Natural killer cell (primary cell): ENCODE results near the gene BEND7. TPM values are rescaled to one million over a fixed set of nuclear protein-coding genes. Genes with fewer than 3 reads are reported as not detected.

Experiments
- ATAC-seq, 3 donors: fragments of 150-1000 bp in 2 of 3; fragments of 200-7000 bp in 1 of 3; cut with Tn5 transposase; 1 replicate in 1 of 3; 2 replicates in 2 of 3; pipeline ENCODE4 v1.10.0; 2021; ENCODE audit warnings: mild to moderate bottlenecking in 2 of 3, moderate library complexity in 2 of 3
- DNase-seq, 2 donors: peaks; one replicate each; pipeline versions ENCODE4 v3.0.0 to v3.0.0-alpha.2; 2013 to 2021; ENCODE audit warnings: mixed read lengths in 1 of 2
- H3K27ac ChIP-seq: one replicate; pipeline ENCODE4 v1.5.1; 2013; ENCODE audit warnings: mild to moderate bottlenecking, low read length
- H3K27me3 ChIP-seq: one replicate; pipeline ENCODE4 v1.6.1; 2013; ENCODE audit warnings: low read length; ENCODE audit not compliant: control insufficient read depth, insufficient read depth
- H3K36me3 ChIP-seq: one replicate; pipeline ENCODE4 v1.6.1; 2013; ENCODE audit warnings: low read length; ENCODE audit not compliant: control insufficient read depth, insufficient read depth
- H3K4me1 ChIP-seq: one replicate; pipeline ENCODE4 v1.6.1; 2013; ENCODE audit warnings: low read length; ENCODE audit not compliant: control insufficient read depth, insufficient read depth
- H3K4me3 ChIP-seq: one replicate; pipeline ENCODE4 v1.5.1; 2013; ENCODE audit warnings: low read length
- H3K9me3 ChIP-seq: one replicate; pipeline ENCODE4 v1.6.1; 2013; ENCODE audit warnings: low read length; ENCODE audit not compliant: control insufficient read depth, insufficient read depth
- H3K27ac Mint-ChIP-seq, 2 donors: one replicate each; pipeline ENCODE4 v1.8.0; 2022; ENCODE audit warnings: mild to moderate bottlenecking in 2 of 2, mixed read lengths in 2 of 2, moderate library complexity in 1 of 2
- H3K27me3 Mint-ChIP-seq, 2 donors: one replicate each; pipeline ENCODE4 v1.8.0; 2022; ENCODE audit warnings: low read depth in 2 of 2, mixed read lengths in 2 of 2
- H3K36me3 Mint-ChIP-seq: one replicate; pipeline ENCODE4 v1.8.0; 2022; ENCODE audit warnings: mixed read lengths
- H3K4me1 Mint-ChIP-seq, 2 donors: one replicate each; pipeline ENCODE4 v1.8.0; 2022; ENCODE audit warnings: mixed read lengths in 2 of 2
- H3K4me3 Mint-ChIP-seq: one replicate; pipeline ENCODE4 v1.8.0; 2022; ENCODE audit warnings: mild to moderate bottlenecking, moderate library complexity, mixed read lengths
- H3K9me3 Mint-ChIP-seq, 2 donors: one replicate each; pipeline ENCODE4 v1.8.0; 2022; ENCODE audit warnings: mixed read lengths in 2 of 2
- WGBS: methylation state at CpG from one replicate; pipeline ENCODE4 v1.1.7; 2013; ENCODE audit warnings: missing lambda C conversion rate; ENCODE audit not compliant: insufficient coverage; 5-methylcytosine and 5-hydroxymethylcytosine counted together
- intact Hi-C: fragments of 100-400 bp; cut with micrococcal nuclease; formaldehyde crosslinking; loops from one replicate; pipeline ENCODE4 v1.14.2; 2022
- total RNA-seq, 4 donors: library from RNA; stranded (reverse); fragments of 120-200 nt in 1 of 4; gene quantifications; one replicate each; pipeline versions ENCODE4 v1.2.3 to v1.2.4, GENCODE V29; 2013 to 2022
- TF ChIP-seq, protein P1 (sequence below): fragments of 200-600 bp; IDR thresholded peaks from one replicate; pipeline ENCODE4 v1.8.0; 2022; ENCODE audit warnings: antibody characterized with exemption

The BEND7 gene
- total RNA-seq, 3 donors from 2014 or later (not counting 1 experiment from before 2014, with no cell fraction given), result 0.38 TPM; not detected in 2

DNA sequence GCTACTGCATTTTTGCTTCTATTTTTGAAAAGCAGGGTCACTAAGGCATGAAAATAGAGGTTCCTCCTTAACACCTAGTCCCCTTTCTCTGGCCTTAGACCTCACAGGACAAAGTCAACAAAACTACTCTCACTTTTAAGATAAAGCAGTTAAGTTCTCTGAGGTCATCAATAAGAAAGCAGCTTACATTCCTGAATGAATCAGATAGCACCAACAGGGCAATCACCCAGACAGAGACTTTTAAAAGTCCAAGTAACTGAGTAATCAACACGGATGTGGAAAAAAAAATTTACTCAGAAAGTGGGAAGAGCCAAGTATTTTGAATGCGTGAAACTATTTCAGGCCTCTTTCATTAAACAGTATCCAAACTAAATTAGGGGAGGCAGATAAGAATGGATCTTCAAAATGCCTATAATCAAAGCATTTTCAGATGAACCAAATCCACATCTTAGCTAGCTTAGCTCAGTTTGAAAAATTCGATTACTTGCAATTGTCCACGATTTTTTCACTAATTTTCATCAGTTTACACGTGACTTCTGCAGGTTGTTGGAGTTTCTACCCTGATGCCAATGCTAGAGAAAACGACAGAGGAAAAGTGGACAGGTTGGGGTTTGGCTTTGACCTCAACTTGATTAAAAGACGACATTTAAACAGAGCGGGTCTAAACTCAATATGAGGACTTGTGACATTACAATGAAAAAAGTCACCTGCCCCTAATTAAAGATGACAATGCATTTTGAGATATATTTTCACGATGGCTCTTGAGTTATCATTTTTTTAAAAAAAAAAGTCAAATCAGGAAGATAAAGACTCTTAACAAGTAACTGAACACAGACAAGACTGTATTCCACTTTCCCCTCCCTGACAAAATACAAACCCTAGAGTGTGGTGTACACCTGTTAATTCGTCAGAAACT lies 1.6 kb downstream of the BEND7 start:
- H3K4me1 Mint-ChIP-seq, result peaks cover 6 to 10% of the 10 kb centered on the region in 2 donors
- no peak for DNase-seq
- H3K36me3 Mint-ChIP-seq, result no peaks in the 10 kb centered on the region
- H3K4me3 ChIP-seq, result no peak overlapping the region
- H3K27ac Mint-ChIP-seq, result no peak overlapping the region
- intact Hi-C loops, result no loop called here
- H3K4me3 Mint-ChIP-seq, result peak overlapping the region; percentile 74
- 61% methylated on average over 6 of the region's 10 CpGs for WGBS
- ATAC-seq, result no peak
- H3K4me1 ChIP-seq, result peaks cover 7% of the 10 kb centered on the region
- no peak overlapping the region for H3K27ac ChIP-seq
- H3K36me3 ChIP-seq, result no peaks in the 10 kb centered on the region
- H3K27me3 Mint-ChIP-seq, result peaks cover 57 to 76% of the 10 kb centered on the region in 2 donors
- H3K27me3 ChIP-seq, result peaks cover 32% of the 10 kb centered on the region
- H3K9me3 Mint-ChIP-seq, result no peaks in the 10 kb centered on the region
- TF ChIP-seq, protein P1, sequence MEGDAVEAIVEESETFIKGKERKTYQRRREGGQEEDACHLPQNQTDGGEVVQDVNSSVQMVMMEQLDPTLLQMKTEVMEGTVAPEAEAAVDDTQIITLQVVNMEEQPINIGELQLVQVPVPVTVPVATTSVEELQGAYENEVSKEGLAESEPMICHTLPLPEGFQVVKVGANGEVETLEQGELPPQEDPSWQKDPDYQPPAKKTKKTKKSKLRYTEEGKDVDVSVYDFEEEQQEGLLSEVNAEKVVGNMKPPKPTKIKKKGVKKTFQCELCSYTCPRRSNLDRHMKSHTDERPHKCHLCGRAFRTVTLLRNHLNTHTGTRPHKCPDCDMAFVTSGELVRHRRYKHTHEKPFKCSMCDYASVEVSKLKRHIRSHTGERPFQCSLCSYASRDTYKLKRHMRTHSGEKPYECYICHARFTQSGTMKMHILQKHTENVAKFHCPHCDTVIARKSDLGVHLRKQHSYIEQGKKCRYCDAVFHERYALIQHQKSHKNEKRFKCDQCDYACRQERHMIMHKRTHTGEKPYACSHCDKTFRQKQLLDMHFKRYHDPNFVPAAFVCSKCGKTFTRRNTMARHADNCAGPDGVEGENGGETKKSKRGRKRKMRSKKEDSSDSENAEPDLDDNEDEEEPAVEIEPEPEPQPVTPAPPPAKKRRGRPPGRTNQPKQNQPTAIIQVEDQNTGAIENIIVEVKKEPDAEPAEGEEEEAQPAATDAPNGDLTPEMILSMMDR, result no peak
- no peaks in the 10 kb centered on the region for H3K9me3 ChIP-seq

DNA sequence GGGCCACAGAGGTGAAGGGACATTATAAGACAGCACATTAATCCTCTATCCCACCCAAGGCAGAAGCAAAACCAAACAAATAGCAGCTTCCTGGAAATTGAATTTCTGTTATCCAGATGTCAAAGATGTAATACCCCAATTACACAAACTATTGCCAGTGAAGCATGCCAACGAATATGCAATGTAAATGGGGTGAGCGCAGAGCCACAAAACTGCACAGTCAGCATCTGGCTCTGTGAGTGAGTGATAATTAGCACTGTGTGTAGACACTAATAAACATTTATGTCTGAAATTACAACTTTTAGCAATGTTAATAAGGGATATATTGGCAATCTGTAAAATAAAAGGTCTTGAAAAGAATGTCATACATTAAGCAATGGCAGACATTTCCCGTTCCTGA lies 3.2 kb downstream of the BEND7 start:
- Histone ChIP-seq H3K36me3 (no peaks in the 10 kb centered on the region), H3K9me3 (no peaks in the 10 kb centered on the region), H3K27ac (no peak overlapping the region), H3K4me1 (peaks cover 7% of the 10 kb centered on the region), H3K4me3 (no peak overlapping the region), H3K27me3 (peaks cover 27% of the 10 kb centered on the region)
- DNase-seq, result no peak
- 100% methylated on average over 2 of the region's 3 CpGs for WGBS
- H3K27me3 Mint-ChIP-seq, result peaks cover 49 to 74% of the 10 kb centered on the region in 2 donors
- H3K27ac Mint-ChIP-seq, result no peak overlapping the region
- no peak overlapping the region for H3K4me3 Mint-ChIP-seq
- TF ChIP-seq, protein P1, result no peak
- H3K4me1 Mint-ChIP-seq, result peaks cover 6 to 10% of the 10 kb centered on the region in 2 donors
- ATAC-seq, result no peak
- intact Hi-C loops, result no loop called here
- H3K9me3 Mint-ChIP-seq, result no peaks in the 10 kb centered on the region
- no peaks in the 10 kb centered on the region for H3K36me3 Mint-ChIP-seq

DNA sequence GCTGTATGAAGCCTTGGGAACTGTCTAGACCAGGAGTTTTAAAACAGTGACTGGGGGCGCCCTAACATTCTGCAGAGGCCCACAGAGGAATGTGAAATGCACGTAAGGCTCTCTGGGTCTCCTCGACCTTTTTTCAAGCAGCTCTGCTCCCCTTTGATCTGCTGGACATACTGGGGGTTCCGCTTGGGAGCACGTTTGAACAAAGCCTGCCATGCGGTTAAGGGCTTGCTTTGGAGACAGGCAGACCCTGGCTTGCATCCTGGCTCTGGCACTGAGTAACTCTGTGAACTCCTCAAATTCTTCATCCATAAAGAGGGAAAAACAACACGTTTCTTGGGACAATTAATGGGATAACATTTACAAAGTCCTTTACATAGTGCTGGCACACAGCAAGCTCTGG lies 7.8 kb downstream of the BEND7 start:
- 88% methylated on average over 6 of the region's 7 CpGs for WGBS
- Histone ChIP-seq H3K4me1 (no peaks in the 10 kb centered on the region), H3K4me3 (no peak overlapping the region), H3K36me3 (no peaks in the 10 kb centered on the region), H3K27me3 (peaks cover 4% of the 10 kb centered on the region), H3K9me3 (no peaks in the 10 kb centered on the region), H3K27ac (no peak overlapping the region)
- ATAC-seq (no peak), DNase-seq (no peak)
- no peak overlapping the region for H3K27ac Mint-ChIP-seq
- H3K4me1 Mint-ChIP-seq, result no peaks in the 10 kb centered on the region
- no peak overlapping the region for H3K4me3 Mint-ChIP-seq
- H3K27me3 Mint-ChIP-seq, result peaks cover 36 to 60% of the 10 kb centered on the region in 2 donors
- TF ChIP-seq, protein P1, result no peak
- intact Hi-C loops, result no loop called here
- no peaks in the 10 kb centered on the region for H3K9me3 Mint-ChIP-seq
- H3K36me3 Mint-ChIP-seq, result no peaks in the 10 kb centered on the region
